HL-60 (cell line): ENCODE data around the gene SHLD1.

Experiments used
- GABPA ChIP-seq: IDR thresholded peaks from 2 replicates; pipeline ENCODE4 v1.6.1; 2012; ENCODE audit warnings: low read depth
- POLR2AphosphoS5 ChIP-seq: IDR thresholded peaks from 2 replicates; pipeline ENCODE4 v1.6.1; 2012; ENCODE audit warnings: low read depth
- SPI1 ChIP-seq: IDR thresholded peaks from 2 replicates; pipeline ENCODE4 v1.6.1; 2012; ENCODE audit warnings: low read depth, mild to moderate bottlenecking, borderline replicate concordance
- TF ChIP-seq, protein P1 (sequence below): IDR thresholded peaks from one replicate; pipeline ENCODE4 v1.5.1; 2011; ENCODE audit warnings: low read length, control low read depth, inconsistent platforms; ENCODE audit not compliant: insufficient read depth
- TF ChIP-seq, protein P2 (sequence below): IDR thresholded peaks from 2 replicates; pipeline ENCODE4 v1.6.1; 2012; ENCODE audit warnings: low read depth; ENCODE audit not compliant: insufficient replicate concordance

DNA sequence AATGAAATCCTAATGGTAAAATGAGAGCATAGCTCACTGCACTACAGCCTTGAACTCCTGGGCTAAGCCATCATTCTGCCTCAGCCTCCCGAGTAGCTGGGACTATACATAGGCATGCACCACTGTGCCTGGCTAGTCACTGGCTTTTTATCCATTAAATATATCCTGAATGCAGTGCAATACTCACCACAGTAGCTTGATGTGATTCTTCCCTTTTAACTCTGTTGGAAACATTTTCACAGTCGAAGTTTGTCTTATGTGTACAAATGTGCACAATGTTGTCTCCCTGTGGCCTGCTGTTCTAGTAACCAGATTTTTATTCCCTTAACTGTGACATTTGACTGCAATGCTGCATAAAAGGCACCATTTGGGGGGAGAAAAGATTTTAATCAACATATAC is 143.4 kb downstream of the SHLD1 start:
- TF ChIP-seq, protein P1, sequence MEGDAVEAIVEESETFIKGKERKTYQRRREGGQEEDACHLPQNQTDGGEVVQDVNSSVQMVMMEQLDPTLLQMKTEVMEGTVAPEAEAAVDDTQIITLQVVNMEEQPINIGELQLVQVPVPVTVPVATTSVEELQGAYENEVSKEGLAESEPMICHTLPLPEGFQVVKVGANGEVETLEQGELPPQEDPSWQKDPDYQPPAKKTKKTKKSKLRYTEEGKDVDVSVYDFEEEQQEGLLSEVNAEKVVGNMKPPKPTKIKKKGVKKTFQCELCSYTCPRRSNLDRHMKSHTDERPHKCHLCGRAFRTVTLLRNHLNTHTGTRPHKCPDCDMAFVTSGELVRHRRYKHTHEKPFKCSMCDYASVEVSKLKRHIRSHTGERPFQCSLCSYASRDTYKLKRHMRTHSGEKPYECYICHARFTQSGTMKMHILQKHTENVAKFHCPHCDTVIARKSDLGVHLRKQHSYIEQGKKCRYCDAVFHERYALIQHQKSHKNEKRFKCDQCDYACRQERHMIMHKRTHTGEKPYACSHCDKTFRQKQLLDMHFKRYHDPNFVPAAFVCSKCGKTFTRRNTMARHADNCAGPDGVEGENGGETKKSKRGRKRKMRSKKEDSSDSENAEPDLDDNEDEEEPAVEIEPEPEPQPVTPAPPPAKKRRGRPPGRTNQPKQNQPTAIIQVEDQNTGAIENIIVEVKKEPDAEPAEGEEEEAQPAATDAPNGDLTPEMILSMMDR: no peak
- TF ChIP-seq POLR2AphosphoS5: no peak
- TF ChIP-seq, protein P2, sequence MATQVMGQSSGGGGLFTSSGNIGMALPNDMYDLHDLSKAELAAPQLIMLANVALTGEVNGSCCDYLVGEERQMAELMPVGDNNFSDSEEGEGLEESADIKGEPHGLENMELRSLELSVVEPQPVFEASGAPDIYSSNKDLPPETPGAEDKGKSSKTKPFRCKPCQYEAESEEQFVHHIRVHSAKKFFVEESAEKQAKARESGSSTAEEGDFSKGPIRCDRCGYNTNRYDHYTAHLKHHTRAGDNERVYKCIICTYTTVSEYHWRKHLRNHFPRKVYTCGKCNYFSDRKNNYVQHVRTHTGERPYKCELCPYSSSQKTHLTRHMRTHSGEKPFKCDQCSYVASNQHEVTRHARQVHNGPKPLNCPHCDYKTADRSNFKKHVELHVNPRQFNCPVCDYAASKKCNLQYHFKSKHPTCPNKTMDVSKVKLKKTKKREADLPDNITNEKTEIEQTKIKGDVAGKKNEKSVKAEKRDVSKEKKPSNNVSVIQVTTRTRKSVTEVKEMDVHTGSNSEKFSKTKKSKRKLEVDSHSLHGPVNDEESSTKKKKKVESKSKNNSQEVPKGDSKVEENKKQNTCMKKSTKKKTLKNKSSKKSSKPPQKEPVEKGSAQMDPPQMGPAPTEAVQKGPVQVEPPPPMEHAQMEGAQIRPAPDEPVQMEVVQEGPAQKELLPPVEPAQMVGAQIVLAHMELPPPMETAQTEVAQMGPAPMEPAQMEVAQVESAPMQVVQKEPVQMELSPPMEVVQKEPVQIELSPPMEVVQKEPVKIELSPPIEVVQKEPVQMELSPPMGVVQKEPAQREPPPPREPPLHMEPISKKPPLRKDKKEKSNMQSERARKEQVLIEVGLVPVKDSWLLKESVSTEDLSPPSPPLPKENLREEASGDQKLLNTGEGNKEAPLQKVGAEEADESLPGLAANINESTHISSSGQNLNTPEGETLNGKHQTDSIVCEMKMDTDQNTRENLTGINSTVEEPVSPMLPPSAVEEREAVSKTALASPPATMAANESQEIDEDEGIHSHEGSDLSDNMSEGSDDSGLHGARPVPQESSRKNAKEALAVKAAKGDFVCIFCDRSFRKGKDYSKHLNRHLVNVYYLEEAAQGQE: no peak
- TF ChIP-seq GABPA: no peak
- no peak for TF ChIP-seq SPI1
